Measurements from ENCODE around the gene KRI1. TPM values are rescaled to one million over a fixed set of nuclear protein-coding genes. Genes with fewer than 3 reads are reported as not detected.
A peak's percentile ranks its signal among the peaks of the same experiment; 100 is the strongest.

The KRI1 gene
- total and polyA plus RNA-seq, 7 donors, result 7.2 to 28.9 (median 14.5) TPM

DNA sequence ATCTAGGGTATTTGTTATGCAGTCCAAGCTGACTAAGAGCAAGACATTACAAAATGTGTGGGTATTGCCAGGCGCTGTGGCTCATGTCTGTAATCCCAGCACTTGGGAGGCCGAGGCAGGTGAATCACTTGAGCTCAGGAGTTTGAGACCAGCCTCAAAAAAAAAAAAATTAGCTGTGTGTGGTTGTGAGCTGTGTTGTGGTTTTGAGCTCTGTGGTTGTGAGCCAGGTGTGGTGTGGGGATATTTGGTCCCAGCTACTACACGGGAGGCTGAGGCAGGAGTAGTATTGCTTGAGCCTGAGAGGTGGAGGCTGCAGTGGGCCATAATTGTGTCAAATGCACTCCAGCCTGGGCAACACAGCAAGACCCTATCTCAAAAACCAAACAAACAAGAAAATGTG lies 57.1 kb downstream of the KRI1 start:
- Histone ChIP-seq H3K4me1 (peaks cover 0 to 7% (median 3%) of the 10 kb centered on the region in 4 donors), H3K27ac (no peak overlapping the region), H3K27me3 (peaks cover 16 to 54% (median 36%) of the 10 kb centered on the region in 3 donors), H3K9me3 (no peaks in the 10 kb centered on the region), H3K4me3 (no peak overlapping the region), H3K36me3 (no peaks in the 10 kb centered on the region)
- no peak for DNase-seq
- 70 to 88% methylated on average over 3 of the region's 3 CpGs for WGBS, 2 donors
- intact Hi-C loops (cut with DNase I), result no loop called here
- TF ChIP-seq EP300 (IDR thresholded peaks at IDR 0.05) (no peak), POLR2AphosphoS5 (IDR thresholded peaks at IDR 0.05) (no peak), POLR2A (IDR thresholded peaks at IDR 0.05) (no peak)
- TF ChIP-seq, protein P1, sequence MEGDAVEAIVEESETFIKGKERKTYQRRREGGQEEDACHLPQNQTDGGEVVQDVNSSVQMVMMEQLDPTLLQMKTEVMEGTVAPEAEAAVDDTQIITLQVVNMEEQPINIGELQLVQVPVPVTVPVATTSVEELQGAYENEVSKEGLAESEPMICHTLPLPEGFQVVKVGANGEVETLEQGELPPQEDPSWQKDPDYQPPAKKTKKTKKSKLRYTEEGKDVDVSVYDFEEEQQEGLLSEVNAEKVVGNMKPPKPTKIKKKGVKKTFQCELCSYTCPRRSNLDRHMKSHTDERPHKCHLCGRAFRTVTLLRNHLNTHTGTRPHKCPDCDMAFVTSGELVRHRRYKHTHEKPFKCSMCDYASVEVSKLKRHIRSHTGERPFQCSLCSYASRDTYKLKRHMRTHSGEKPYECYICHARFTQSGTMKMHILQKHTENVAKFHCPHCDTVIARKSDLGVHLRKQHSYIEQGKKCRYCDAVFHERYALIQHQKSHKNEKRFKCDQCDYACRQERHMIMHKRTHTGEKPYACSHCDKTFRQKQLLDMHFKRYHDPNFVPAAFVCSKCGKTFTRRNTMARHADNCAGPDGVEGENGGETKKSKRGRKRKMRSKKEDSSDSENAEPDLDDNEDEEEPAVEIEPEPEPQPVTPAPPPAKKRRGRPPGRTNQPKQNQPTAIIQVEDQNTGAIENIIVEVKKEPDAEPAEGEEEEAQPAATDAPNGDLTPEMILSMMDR (IDR thresholded peaks at IDR 0.05), result no peak

DNA sequence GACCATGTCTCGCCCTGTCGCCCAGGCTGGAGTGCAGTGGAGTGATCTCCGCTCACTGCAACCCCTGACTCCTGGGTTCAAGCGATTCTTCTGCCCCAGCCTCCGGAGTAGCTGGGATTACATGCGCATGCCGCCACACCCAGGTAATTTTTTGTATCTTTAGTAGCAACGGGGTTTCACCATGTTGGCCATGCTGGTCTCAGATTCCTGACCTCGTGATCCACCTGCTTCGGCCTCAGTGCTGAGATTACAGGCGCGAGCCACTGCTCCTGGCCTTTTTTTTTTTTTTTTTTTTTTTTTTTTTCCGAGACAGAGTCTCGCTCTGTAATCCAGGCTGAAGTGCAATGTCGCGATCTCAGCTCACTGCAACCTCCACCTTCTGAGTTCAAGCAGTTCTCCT lies 57.8 kb downstream of the KRI1 start:
- H3K4me1 ChIP-seq, result peaks cover 0 to 11% (median 7%) of the 10 kb centered on the region in 4 donors
- no peak for DNase-seq
- peaks cover 10 to 47% (median 29%) of the 10 kb centered on the region in 3 donors for H3K27me3 ChIP-seq
- no peaks in the 10 kb centered on the region for H3K9me3 ChIP-seq
- no peak overlapping the region for H3K27ac ChIP-seq
- intact Hi-C loops (cut with DNase I), result no loop called here
- WGBS, 2 donors, result 84 to 93% methylated on average over 16 of the region's 16 CpGs
- TF ChIP-seq POLR2AphosphoS5 (IDR thresholded peaks at IDR 0.05) (no peak), EP300 (IDR thresholded peaks at IDR 0.05) (no peak), POLR2A (IDR thresholded peaks at IDR 0.05) (no peak)
- TF ChIP-seq, protein P1 (IDR thresholded peaks at IDR 0.05), result no peak
- H3K36me3 ChIP-seq, result no peaks in the 10 kb centered on the region
- no peak overlapping the region for H3K4me3 ChIP-seq

DNA sequence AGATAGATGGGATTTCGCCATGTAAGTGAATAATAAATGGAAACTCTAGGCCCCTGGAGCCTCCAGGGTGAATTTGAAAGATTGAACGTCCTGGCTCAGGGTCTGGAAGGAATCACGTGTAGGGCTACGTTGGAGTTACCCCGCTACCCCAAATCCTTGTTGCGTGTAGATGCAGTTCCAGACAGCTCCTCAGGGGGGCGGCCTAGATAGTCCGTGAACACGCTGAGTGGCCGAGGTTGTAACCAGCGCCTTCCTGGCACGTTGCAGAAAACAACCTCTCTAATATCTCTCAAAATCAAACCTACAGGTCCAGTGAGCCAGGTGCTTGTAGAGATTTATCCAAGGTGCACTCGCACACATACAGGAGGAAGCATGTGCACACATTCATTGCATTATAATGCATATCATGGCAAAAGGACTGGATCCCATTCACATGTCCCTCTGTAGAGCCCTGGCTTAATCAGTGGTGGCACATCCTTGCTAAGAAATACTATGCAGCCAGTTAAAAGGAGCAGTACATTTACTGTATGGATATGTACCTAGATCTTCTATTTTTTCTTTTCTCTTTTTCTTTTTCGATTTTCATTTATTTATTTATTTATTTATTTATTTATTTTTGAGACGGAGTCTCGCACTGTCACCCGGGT lies 60.1 kb downstream of the KRI1 start:
- peak; percentile 85 for DNase-seq
- no peak overlapping the region for H3K4me3 ChIP-seq
- no peaks in the 10 kb centered on the region for H3K9me3 ChIP-seq
- WGBS, 2 donors, result 23 to 28% methylated on average over 17 of the region's 17 CpGs
- no peaks in the 10 kb centered on the region for H3K36me3 ChIP-seq
- peaks cover 8 to 24% (median 20%) of the 10 kb centered on the region in 3 donors for H3K27me3 ChIP-seq
- no peak for TF ChIP-seq EP300 (IDR thresholded peaks at IDR 0.05)
- TF ChIP-seq, protein P1 (IDR thresholded peaks at IDR 0.05), result peak; percentile 61 to 79 (median 72)
- peaks cover 0 to 23% (median 20%) of the 10 kb centered on the region in 4 donors for H3K4me1 ChIP-seq
- intact Hi-C loops (cut with DNase I), result no loop called here
- no peak overlapping the region for H3K27ac ChIP-seq

Small RNA genes lying within 50 kb of the gene (small RNA-seq; reads per million reads assigned to genes)
- gene MIR1238, result 0 to 0.54 (median 0) reads per million in 3 donors
- 0 reads per million in 3 donors for gene RNU7-140P

Other genes with a start within 250 kb of the KRI1 start
- 10 to 100 TPM; 25.2 to 45.9 (median 31.9) TPM for gene FDX2, start 250.0 kb downstream of the KRI1 start, total RNA-seq
- gene FDX2, start 250.0 kb downstream of the KRI1 start, polyA plus RNA-seq, result 10 to 100 TPM; 19.2 to 21.6 (median 20.1) TPM
- 10 to 100 TPM; 10.0 to 28.5 (median 14.9) TPM for gene RAVER1, start 232.5 kb downstream of the KRI1 start, total RNA-seq
- 10 to 100 TPM in 2 of 3 donors, 1 to 10 TPM in 1; 8.4 to 37.0 (median 14.8) TPM for gene RAVER1, start 232.5 kb downstream of the KRI1 start, polyA plus RNA-seq
- 1 to 10 TPM; 1.9 to 4.2 (median 3.4) TPM for gene ICAM3, start 226.4 kb downstream of the KRI1 start, total RNA-seq
- 10 to 100 TPM; 24.5 to 45.2 (median 35.4) TPM for gene ICAM3, start 226.4 kb downstream of the KRI1 start, polyA plus RNA-seq
- 100 to 1,000 TPM in 1 of 4 donors, 10 to 100 TPM in 3; 36.7 to 125 (median 50.3) TPM for gene TYK2, start 185.4 kb downstream of the KRI1 start, total RNA-seq
- 100 to 1,000 TPM in 1 of 3 donors, 10 to 100 TPM in 2; 35.6 to 117 (median 38.4) TPM for gene TYK2, start 185.4 kb downstream of the KRI1 start, polyA plus RNA-seq
- 100 to 1,000 TPM; 106 to 144 (median 118) TPM for gene CDC37, start 162.5 kb downstream of the KRI1 start, total RNA-seq
- gene CDC37, start 162.5 kb downstream of the KRI1 start, polyA plus RNA-seq, result 100 to 1,000 TPM; 129 to 294 (median 146) TPM
- 10 to 100 TPM in 3 of 4 donors, 1 to 10 TPM in 1; 7.6 to 14.7 (median 12.9) TPM for gene PDE4A, start 145.5 kb downstream of the KRI1 start, total RNA-seq
- 1 to 10 TPM; 4.2 to 7.2 (median 6.2) TPM for gene PDE4A, start 145.5 kb downstream of the KRI1 start, polyA plus RNA-seq
- gene KEAP1, start 62.7 kb downstream of the KRI1 start, total RNA-seq, result 10 to 100 TPM; 45.4 to 67.8 (median 53.1) TPM
- gene KEAP1, start 62.7 kb downstream of the KRI1 start, polyA plus RNA-seq, result 10 to 100 TPM; 43.2 to 62.4 (median 50.5) TPM
- not detected for gene S1PR5, start 48.6 kb downstream of the KRI1 start, total RNA-seq
- under 1 TPM in 1 of 3 donors, not detected in 2; 0.07 TPM for gene S1PR5, start 48.6 kb downstream of the KRI1 start, polyA plus RNA-seq
- 10 to 100 TPM; 11.4 to 25.5 (median 16.7) TPM for gene ATG4D, start 22.1 kb downstream of the KRI1 start, total RNA-seq
- gene ATG4D, start 22.1 kb downstream of the KRI1 start, polyA plus RNA-seq, result 10 to 100 TPM; 70.3 to 82.5 (median 77.5) TPM
- gene CDKN2D, start 3.0 kb upstream of the KRI1 start, total RNA-seq, result 10 to 100 TPM in 3 of 4 donors, 1 to 10 TPM in 1; 7.5 to 14.9 (median 11.3) TPM
- 10 to 100 TPM; 17.4 to 28.2 (median 17.8) TPM for gene CDKN2D, start 3.0 kb upstream of the KRI1 start, polyA plus RNA-seq
- 1 to 10 TPM in 2 of 4 donors, not detected in 2; 1.1 to 3.0 TPM for gene AP1M2, start 21.3 kb upstream of the KRI1 start, total RNA-seq
- gene AP1M2, start 21.3 kb upstream of the KRI1 start, polyA plus RNA-seq, result 100 to 1,000 TPM in 2 of 3 donors, 10 to 100 TPM in 1; 95.8 to 178 (median 150) TPM
- gene SLC44A2, start 59.5 kb upstream of the KRI1 start, total RNA-seq, result 10 to 100 TPM; 19.3 to 31.0 (median 25.3) TPM
- gene SLC44A2, start 59.5 kb upstream of the KRI1 start, polyA plus RNA-seq, result 10 to 100 TPM; 12.9 to 88.6 (median 23.4) TPM
- 100 to 1,000 TPM in 2 of 4 donors, 10 to 100 TPM in 2; 83.5 to 109 (median 94.8) TPM for gene ILF3, start 88.3 kb upstream of the KRI1 start, total RNA-seq
- gene ILF3, start 88.3 kb upstream of the KRI1 start, polyA plus RNA-seq, result 100 to 1,000 TPM in 1 of 3 donors, 10 to 100 TPM in 2; 25.7 to 146 (median 30.6) TPM
- 10 to 100 TPM; 21.7 to 34.2 (median 29.7) TPM for gene QTRT1, start 135.4 kb upstream of the KRI1 start, total RNA-seq
- 10 to 100 TPM; 64.9 to 93.6 (median 69.8) TPM for gene QTRT1, start 135.4 kb upstream of the KRI1 start, polyA plus RNA-seq
- 10 to 100 TPM; 53.2 to 96.7 (median 64.1) TPM for gene DNM2, start 152.1 kb upstream of the KRI1 start, total RNA-seq
- gene DNM2, start 152.1 kb upstream of the KRI1 start, polyA plus RNA-seq, result 100 to 1,000 TPM; 152 to 326 (median 222) TPM